C4-2B (cell line): ENCODE measurements around the gene RABL3.

Experiments used
- ZFX ChIP-seq: fragments of 450-650 bp; IDR thresholded peaks from 2 replicates; pipeline ENCODE4 v1.6.1; 2017
- TF ChIP-seq, protein P1 (sequence below): fragments of 450-650 bp; conservative IDR thresholded peaks from 2 replicates; pipeline ENCODE4 v1.5.1; 2017; ENCODE audit warnings: mild to moderate bottlenecking

GRCh38 chr3:120693439-120694171 lies 48.7 kb downstream of the RABL3 start:
- TF ChIP-seq, protein P1, sequence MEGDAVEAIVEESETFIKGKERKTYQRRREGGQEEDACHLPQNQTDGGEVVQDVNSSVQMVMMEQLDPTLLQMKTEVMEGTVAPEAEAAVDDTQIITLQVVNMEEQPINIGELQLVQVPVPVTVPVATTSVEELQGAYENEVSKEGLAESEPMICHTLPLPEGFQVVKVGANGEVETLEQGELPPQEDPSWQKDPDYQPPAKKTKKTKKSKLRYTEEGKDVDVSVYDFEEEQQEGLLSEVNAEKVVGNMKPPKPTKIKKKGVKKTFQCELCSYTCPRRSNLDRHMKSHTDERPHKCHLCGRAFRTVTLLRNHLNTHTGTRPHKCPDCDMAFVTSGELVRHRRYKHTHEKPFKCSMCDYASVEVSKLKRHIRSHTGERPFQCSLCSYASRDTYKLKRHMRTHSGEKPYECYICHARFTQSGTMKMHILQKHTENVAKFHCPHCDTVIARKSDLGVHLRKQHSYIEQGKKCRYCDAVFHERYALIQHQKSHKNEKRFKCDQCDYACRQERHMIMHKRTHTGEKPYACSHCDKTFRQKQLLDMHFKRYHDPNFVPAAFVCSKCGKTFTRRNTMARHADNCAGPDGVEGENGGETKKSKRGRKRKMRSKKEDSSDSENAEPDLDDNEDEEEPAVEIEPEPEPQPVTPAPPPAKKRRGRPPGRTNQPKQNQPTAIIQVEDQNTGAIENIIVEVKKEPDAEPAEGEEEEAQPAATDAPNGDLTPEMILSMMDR = no peak
- no peak for TF ChIP-seq ZFX
